Caki2 (cell line): Measurements from ENCODE around the gene ATRNL1. TPM values are rescaled to one million over a fixed set of nuclear protein-coding genes. Genes with fewer than 3 reads are reported as not detected.

Experiments
- DNase-seq: peaks from one replicate; pipeline ENCODE4 v3.0.0-alpha.2; 2015; ENCODE audit warnings: low read depth
- in situ Hi-C: cut with HindIII; loops from 2 replicates; pipeline ENCODE4 v1.10.0; 2016; ENCODE audit warnings: low sequenced_read_pairs, low pct_unique_long_range_greater_than_20kb, mixed read lengths
- total RNA-seq: library from RNA; depleted of rRNA; stranded (reverse); fragments of >200 nt; shearing (Covaris generic); gene quantifications from 2 replicates; pipeline ENCODE4 v1.2.3, GENCODE V29; 2014; ENCODE audit warnings: low replicate concordance; rRNA removed

Gene ATRNL1, protein sequence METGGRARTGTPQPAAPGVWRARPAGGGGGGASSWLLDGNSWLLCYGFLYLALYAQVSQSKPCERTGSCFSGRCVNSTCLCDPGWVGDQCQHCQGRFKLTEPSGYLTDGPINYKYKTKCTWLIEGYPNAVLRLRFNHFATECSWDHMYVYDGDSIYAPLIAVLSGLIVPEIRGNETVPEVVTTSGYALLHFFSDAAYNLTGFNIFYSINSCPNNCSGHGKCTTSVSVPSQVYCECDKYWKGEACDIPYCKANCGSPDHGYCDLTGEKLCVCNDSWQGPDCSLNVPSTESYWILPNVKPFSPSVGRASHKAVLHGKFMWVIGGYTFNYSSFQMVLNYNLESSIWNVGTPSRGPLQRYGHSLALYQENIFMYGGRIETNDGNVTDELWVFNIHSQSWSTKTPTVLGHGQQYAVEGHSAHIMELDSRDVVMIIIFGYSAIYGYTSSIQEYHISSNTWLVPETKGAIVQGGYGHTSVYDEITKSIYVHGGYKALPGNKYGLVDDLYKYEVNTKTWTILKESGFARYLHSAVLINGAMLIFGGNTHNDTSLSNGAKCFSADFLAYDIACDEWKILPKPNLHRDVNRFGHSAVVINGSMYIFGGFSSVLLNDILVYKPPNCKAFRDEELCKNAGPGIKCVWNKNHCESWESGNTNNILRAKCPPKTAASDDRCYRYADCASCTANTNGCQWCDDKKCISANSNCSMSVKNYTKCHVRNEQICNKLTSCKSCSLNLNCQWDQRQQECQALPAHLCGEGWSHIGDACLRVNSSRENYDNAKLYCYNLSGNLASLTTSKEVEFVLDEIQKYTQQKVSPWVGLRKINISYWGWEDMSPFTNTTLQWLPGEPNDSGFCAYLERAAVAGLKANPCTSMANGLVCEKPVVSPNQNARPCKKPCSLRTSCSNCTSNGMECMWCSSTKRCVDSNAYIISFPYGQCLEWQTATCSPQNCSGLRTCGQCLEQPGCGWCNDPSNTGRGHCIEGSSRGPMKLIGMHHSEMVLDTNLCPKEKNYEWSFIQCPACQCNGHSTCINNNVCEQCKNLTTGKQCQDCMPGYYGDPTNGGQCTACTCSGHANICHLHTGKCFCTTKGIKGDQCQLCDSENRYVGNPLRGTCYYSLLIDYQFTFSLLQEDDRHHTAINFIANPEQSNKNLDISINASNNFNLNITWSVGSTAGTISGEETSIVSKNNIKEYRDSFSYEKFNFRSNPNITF (N-terminal part only)
- total RNA-seq = 124 and 137 TPM in 2 replicates

DNA sequence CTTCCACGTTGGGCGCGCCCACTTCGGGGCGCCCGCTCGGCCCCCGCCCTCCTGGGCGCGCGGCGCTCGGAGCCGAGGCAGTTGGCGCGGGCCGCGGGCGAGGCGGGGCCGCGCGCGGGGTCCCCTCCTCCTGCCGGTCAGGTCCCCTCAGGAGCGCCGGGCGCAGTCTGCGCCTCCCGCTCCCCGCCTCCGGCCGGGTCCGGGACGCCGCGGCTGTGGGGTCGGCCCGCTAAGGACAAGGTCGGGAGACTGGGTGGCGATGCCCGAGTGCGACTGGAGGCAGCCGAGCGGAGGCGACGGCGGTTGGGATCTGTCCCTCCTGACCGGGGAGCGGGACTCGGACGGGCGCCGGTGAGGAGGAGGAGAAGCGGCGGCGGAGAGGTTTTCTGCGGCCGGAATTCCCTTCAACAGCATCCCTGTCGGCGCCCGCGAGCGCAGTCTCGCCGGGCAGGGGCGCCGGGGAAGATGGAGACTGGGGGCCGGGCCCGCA, at the start of gene ATRNL1:
Gene ATRNL1 (plus strand): TSS at position 80 of the 490 bp plus-strand sequence. CDS start 386 bp downstream, at position 466.
- peak; percentile 79 for DNase-seq
- in situ Hi-C loops = no loop called here

DNA sequence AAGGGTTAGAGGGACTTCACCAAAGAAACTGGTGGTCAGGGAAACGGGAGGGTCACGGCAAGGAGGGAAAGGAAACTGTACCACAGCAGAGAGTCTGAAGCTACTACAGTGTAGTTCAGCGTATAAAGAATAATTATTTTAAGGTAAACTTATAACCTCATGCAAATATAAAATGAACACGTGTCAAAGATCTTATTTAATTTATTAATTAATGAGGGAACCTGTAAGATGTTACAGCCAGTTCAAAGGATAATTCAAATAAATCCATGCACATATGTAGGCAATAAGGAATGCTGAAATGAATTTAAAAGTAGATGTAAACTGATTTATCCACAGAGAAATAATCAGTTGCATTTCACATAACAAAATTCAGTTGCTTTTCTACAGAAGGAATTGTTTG, 49.4 kb upstream of the ATRNL1 start:
- in situ Hi-C loops = no loop called here
- DNase-seq = no peak

DNA sequence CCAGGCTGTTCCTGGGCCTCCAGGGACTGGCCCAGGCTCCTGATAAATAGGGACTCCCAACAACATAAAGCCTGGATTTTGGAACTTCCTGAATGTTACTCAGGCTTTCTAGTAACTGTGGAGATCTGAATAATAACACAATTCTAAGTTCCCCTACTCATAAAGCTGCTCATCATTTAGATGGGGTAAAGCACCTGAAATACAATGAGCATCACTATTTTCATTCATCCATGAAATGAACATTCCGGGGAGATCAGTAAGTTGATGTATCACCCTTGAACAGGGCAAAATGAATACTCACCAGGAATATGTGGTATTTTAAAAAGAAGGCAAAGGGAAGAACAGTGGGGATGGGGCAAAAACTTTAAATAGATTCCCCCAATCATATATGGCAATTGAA, 48.3 kb upstream of the ATRNL1 start:
- in situ Hi-C loops = no loop called here
- DNase-seq = no peak

DNA sequence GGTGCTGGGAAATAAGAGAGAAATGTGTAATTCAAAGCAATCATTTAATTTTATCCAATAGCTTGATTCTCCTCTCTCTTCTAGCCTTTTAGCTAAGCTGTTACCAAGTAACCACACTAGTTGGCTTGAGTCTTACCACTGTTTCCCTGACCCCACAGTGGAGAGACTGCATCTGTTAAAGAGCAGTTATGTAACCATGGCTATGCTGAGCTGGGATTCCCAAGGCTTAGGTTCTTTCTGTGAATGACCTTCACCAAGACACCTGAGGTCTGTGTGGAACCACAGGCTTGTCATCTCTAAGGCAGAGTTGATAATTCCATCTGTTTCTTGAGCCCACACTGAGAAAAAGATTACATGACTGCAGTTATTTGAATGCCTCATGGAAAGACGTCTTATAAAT, 47.7 kb upstream of the ATRNL1 start:
- in situ Hi-C loops = no loop called here
- no peak for DNase-seq

DNA sequence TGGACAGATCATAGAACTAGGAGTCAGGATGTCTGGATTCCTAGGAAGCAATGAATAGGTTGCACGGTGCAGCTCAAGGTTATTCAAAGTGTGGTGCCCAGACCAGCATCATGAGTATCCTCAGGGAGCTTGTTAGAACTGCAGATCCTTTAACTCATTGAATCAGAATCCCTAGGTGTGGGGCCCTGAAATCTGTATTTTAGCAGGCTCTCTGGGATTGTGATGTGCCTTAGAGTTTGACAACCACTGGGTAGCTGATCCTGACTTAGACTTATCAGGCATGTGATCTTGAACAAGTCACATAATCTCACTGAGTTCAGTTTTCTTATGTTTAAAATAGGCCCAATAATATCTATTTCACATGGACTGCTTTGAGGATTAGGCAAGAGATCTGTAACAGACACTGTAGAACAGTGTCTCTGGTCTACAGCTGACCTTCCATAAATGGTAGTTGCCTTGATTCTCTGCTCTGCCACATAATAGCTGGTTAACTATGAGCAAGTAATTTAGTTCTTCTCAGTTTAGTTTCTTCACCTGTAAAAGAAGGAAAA, 46.4 kb upstream of the ATRNL1 start:
- DNase-seq = no peak
- in situ Hi-C loops = no loop called here

DNA sequence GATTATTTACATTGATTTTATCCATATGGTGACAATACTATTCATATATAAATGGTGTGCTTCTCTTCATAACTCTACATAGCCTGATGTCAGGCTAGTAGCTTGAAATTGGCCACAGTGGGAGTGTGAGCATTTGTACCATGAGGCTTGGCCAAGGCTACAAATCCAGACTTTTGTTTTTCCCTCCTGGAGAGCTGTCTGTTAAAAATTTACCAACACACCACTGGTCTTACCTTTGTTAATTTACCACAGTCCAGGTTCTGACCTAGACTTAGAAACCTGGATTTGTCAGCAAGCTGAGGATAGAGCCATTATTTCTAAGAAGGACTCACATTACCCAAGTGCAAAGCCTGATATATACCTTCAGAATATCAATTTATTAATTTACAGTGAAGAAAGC, 45.5 kb upstream of the ATRNL1 start:
- no peak for DNase-seq
- in situ Hi-C loops = no loop called here

DNA sequence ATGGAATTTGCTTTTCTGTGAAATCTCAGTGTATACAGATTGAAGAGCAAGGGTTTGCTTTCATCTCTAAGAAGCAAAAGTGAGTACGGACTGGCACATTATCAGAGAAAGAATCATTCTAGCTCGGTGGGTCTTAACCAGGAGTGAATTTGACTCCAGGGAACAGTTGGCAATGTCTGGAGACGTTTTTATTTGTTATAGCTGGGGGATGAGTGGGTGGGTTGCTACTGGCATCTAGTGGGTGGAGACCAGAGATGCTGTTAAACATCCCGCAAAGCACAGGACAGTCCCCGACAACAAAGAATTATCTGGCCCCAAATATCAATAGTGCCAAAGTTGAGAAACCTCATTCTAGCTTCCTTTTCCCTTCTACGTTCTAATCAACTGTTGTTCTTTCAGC, 43.8 kb upstream of the ATRNL1 start:
- in situ Hi-C loops = no loop called here
- no peak for DNase-seq

DNA sequence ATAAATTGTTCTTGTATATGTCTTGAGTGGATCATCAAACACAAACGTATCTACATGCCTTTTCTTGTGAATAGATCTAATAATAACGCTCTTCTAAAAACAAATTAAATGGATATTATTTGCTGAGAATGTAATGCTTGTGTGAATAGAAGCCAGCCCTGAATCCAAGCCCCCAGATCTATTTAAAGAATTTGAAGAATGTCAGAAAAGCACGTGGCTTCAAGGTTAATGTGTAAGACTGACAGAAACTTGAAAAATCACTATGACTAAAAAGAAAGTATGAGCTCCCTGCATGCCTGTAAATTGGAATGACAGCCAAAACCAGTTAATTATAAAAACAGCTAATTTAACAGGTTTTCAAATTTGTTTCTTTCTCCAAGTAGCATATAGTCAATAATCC, 43.2 kb upstream of the ATRNL1 start:
- peak; percentile 33 for DNase-seq
- in situ Hi-C loops = no loop called here

DNA sequence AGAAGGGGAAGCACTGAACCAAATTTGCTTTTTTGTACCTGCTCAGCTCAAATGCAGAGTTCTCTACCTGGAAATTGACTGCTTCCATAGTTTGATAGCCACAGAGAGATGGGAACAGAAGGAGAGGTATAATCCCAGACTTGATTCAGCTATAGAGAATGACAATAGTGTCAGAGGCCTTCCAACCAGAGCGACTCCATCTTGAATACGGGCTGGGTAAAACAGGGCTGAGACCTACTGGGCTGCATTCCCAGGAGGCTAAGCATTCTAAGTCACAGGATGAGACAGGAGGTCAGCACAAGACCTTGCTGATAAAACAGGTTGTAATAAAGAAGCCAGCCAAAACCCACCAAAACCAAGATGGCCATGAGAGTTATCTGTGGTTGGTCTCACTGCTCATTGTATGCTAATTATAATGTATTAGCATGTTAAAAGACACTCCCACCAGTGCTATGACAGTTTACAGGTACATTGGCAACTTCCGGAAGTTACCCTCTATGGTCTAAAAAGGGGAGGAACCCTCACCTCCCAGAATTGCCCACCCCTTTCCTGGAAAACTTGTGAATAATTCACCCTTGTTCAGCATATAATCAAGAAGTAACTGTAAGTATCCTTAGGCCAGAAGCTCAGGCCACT, 42.7 kb upstream of the ATRNL1 start:
- no peak for DNase-seq
- in situ Hi-C loops = no loop called here

DNA sequence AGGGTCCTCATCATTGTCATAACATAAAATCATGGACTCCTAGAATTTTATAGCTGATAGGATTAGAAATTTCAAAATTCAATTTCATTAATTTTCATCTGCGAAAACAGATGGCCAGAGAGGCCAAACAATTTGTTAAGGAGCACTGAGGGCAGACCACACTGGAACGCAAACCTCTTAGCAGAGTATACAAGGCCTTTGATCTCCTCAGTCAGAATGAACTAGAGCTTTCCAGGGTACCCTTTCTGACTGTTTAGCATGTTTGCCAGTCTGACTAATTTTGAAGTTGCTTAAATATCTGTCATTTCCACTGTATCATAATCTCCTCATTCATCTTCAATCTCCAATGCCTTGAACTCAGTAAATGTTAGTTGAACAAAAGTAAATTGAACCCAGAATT, 41.9 kb upstream of the ATRNL1 start:
- no peak for DNase-seq

DNA sequence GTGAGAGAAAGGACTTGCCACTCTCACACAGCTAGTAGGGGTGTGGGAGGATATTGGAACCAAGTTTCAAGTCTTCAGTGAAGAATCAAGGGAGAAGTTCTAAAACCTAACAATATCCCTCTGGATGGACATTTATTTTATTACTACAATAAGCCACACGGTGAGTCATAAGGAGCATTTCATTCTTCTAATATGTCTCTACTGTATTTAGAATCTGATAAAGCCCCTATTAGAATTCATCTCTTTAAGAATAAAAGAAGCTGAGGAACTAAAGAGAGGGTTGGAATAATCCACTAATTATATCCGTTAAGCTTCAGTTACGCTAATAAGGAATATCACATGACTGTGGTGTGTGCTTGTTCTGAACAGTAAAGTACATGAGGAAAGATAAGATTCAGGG, 40.9 kb upstream of the ATRNL1 start:
- in situ Hi-C loops = no loop called here
- DNase-seq = no peak

More for the DNA sequence above, 41.9 kb upstream of the ATRNL1 start:
- in situ Hi-C loops = no loop called here

DNA sequence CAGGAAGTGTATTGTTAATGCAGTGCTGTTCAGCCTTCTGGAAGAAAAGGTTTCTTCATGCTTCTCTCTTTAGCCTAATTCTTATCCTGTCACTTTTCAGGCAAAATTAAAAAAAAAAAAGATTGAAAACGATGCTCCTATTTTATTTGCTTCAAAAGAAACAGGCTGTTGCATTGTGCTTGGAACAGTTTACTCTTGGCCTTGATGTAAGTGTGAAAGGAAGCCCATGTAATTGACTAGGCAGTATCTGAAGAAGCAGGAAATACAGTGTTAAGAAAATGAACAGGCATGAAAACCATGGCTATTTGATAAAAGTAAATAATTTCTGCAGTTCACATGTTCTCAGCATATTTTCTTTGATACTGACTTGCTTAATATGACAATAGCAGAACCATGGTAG, 40.4 kb upstream of the ATRNL1 start:
- no peak for DNase-seq
- in situ Hi-C loops = no loop called here

DNA sequence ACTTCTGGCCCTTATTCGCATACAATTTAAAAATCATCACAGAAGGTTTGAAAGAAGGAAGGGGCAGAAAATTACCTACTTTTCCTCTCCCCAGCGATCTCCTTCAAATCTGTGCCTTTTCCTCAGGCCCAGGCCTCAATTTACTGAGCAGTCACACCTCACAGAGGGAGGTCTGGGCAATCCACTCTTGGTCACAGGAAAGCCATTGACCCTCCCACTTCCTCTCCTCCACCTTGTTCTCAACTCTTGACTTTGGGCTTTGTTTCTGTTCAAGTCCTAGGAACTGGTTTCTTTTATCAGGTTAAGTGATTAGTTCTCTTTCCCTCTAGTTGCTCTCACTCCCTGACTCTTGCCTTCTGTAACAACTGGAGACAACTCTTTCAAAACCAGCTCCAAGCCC, 37.0 kb upstream of the ATRNL1 start:
- in situ Hi-C loops = no loop called here
- no peak for DNase-seq

DNA sequence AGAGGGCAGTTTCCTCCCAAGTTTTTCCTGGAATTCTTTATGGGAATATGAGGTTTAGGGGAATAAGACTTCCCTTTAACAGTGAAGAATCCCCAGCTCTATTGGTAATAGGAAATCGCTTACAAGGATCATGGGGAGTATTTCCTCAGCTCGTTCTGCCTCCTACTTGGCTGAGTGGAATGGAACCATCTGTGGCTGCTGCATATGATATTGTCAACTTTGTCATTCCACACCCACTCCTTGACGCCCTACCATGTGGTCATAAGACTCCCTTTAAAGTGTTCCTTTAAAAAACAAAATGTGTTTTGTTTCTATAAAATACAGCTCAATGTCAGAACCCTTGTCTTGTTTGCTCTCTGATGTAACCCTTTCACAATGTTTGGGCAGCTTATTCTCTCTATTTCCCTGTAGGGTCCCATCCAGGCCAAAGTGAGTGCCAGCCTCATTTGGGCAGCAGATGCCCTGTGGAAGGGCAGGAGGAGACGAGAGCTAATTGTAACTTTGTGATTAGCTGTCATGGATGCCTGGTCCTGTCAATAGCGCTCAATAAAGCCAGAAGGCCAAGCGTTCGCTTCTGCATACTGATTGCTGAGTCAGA, 33.8 kb upstream of the ATRNL1 start:
- in situ Hi-C loops = no loop called here
- DNase-seq = no peak

DNA sequence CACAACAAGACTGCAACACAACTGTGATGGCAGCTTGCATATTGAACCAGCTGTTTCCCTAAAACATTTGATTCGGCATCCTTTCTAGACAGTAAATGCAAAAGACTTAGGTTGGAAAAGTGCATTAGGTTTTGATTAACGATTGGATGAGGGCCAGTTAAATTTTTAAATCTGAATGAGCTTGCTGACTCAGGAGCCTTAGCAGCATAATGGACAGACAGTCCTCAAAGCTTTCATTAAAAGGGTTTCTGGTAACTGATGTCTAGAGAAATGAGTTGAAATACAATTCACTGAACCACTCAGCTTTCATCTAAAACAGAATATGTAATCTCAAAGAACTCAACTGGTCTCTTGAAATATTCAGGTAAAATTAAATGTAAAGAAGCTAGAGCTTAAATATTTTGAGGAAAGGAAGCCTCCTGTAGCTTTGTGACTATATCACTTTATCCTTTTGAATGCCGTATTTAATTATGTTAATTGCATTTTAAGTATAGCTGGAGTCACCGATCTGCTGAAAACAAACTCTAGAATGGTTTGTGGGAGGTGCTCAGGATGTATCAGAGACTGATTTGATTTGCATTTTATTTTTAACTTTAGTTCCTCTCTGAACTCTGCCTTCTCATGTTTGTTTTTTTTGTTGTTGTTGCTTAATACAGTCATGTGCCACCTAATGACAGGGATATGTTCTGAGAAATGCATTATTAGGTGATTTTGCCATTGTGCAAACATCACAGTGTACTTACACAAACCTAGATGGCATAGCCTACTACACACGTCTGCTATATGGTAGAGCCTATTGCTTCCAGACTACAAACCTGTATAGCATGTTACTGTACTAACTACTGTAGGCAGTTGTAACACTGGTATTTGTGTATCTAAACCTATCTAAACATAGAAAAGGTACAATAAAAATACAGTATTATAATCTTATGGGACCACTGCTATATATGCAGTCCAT, 29.2 kb upstream of the ATRNL1 start:
- in situ Hi-C loops = no loop called here

DNA sequence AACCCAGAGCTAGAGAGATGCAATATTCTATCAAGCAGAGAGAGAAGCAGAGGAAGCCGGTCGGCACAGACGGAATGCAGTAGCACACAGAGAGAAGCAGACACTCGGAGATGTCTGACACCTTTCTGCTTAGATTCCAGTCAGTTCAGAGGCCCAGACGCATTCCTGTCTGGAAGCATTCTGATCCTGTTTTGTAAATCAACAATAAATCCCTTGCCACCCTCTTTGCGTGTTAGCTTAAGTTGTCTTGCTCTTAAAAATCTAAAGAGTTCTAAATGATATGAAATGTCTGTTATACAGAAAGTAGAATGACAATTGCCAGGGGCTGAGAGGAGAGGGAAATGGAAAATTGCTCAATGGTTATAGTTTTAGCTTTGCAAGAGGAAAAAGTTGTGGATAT, 27.4 kb upstream of the ATRNL1 start:
- in situ Hi-C loops = no loop called here
- no peak for DNase-seq

More for the DNA sequence above, 29.2 kb upstream of the ATRNL1 start:
- DNase-seq = no peak
